Measurements from ENCODE around the gene CACNA1C.
"Not testable (repeated sequence)": the region's sequence is repeated elsewhere in the genome, so short reads cannot be mapped to it uniquely, and the experiment has no call there.

Gene CACNA1C

DNA sequence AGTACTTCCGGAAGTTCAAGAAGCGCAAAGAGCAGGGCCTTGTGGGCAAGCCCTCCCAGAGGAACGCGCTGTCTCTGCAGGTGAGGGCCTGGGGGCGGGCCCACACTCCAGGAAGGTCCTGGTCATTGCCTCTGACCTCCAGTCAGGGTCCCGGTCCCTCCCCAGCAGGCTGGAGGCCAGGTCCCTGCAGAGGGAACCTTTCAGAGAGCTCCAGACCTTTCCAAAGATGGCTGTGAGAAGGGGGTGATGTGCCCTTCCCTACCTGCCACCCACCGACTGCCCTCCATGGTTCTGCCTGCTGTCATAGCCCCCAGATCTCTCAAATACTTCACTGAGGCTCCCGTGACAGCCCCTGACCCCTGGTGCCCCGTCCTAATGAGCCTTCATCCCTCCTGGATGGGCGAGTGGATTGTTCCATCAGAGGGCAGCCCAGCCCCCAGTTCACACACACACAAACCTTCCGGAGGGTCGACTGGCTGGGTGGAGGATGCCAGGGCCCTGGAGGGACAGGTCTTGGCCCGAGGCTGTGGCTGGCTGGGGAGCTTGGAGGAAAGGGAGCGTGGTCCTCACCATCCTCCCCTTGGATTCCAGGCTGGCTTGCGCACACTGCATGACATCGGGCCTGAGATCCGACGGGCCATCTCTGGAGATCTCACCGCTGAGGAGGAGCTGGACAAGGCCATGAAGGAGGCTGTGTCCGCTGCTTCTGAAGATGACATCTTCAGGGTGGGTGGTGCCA is 624.5 kb downstream of the CACNA1C start:
- no peak for DNase-seq (ENCODE audit: low spot score)

DNA sequence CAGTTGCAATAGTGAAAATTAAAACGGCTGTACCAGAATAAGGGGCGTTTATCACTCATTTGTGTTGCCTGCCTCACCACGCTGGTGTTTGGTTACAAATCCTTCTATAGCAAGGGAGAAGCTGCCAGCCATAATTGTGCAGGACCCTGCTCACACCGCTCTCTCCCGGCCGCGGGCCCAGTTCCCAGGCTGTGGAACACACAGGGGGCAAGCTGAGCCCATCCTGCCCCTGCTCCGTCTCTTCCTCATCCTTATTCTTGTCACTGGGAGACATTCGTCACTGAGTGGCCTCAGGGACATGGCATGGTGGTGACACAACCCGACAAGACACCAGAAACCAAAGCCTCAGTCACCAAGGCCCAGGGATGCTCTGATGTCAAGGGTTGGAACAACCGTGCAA is 625.6 kb downstream of the CACNA1C start:
- DNase-seq (ENCODE audit: low spot score) = no peak

DNA sequence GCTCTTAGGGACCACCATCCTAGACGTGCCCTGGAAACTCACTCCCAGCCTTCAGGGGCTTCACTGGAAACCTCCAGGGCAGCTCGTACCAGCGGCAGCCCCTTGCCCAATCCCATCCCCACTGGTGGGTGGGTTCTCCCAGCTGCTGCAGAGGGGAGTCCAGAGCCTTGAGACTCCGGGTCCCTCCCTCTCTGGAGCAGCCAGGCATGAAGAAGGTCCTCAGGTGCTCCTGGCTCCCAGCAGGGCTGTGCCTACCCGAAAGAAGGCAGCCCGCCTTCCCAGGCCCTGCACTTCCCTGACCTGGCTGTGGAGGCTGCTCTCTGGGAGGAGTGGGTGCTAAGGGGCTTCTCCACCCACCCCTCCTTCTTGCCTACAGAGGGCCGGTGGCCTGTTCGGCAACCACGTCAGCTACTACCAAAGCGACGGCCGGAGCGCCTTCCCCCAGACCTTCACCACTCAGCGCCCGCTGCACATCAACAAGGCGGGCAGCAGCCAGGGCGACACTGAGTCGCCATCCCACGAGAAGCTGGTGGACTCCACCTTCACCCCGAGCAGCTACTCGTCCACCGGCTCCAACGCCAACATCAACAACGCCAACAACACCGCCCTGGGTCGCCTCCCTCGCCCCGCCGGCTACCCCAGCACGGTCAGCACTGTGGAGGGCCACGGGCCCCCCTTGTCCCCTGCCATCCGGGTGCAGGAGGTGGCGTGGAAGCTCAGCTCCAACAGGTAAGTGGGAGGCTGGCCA is 626.5 kb downstream of the CACNA1C start:
- no peak for DNase-seq (ENCODE audit: low spot score)

DNA sequence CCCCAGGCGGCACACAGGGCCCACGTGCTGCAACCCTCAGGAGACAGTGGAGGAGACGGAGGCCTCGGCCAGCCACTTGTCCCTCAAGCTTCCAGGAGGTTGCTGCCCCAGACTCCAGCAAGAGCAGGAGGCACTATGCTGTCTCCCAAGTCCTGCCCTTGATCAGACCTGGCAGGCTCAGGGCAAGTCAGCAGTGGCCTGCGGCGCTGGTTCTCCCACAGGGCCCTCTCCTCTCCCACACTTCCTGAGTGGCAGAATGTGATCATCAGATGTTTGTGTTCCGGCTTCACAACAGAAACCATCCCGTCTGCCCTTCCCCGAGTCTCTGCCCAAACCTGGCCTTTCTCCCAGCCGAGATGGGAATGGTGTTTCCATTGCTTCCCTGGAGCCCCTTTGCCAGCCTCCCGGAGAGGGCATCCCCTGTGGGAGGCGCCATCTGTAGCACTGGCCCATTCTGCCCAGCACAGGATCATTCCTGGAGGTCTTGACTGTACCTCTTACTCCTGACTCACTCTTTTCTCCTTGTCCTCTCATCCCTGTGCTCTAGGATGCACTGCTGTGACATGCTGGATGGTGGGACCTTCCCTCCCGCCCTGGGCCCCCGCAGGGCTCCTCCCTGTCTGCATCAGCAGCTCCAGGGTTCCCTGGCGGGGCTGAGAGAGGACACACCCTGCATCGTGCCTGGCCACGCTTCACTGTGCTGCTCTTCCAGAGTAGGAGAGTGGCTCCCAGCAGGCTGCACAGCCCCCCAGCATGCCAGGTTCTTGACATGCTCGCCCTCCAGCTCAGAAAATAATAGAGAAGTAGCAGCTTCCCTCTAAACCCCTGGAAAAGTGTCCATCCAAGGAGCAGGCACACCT is 627.3 kb downstream of the CACNA1C start:
- DNase-seq (ENCODE audit: low spot score) = no peak

DNA sequence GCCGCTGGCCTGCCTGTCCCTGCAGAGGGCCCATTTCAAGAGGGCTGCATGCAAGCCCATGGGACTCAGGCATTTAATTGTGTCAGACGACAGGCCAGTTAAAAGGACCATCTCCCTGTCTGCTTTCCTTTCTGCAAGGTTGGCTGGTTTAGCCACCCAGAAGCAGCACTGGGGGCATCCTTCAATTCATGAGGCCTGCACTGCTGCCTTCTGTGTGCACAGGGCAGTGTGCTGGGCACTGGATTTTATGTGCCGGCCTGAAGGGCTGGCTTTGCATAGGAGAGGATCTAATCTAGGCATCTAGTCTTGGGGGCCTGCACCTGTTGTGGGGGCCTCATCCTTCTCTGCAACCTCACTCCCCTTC is 627.9 kb downstream of the CACNA1C start:
- no peak for DNase-seq (ENCODE audit: low spot score)

DNA sequence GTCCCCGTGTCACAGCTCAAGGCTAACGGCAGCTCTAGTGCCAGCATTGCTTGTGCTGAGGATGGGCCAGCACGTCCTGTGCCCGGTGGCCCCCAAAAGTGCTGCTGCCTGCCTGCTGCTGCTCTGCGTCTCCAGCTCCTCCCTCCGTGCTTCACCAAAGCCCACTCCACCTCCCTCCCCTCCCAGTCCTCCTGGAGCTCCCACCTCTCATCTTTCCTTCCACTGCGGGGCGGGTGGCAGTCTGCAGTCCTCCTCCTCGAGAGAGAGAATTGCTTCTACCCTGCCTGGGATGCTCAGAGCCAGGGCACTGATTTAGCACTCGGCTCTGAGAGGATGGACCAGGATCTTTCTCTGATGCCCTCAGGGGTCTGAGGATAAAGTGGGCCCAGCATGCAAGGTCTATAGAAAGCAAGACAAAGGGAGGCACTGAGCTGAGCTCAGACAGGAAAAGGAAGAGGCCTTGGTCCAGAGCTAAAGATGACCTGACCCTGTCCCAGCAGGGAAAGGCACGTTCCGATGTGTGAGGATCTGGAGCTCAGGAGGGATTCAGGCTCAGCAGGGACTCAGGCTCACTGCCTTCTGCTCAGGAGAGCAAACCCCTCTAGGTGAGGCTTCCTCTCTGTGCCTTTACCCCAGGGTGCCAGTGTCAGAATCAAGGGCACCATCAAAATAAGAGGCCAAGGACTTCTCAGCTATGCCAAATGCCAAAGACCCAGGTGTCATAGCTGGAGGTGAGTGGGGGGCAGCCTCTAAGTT is 628.8 kb downstream of the CACNA1C start:
- DNase-seq (ENCODE audit: low spot score) = no peak

DNA sequence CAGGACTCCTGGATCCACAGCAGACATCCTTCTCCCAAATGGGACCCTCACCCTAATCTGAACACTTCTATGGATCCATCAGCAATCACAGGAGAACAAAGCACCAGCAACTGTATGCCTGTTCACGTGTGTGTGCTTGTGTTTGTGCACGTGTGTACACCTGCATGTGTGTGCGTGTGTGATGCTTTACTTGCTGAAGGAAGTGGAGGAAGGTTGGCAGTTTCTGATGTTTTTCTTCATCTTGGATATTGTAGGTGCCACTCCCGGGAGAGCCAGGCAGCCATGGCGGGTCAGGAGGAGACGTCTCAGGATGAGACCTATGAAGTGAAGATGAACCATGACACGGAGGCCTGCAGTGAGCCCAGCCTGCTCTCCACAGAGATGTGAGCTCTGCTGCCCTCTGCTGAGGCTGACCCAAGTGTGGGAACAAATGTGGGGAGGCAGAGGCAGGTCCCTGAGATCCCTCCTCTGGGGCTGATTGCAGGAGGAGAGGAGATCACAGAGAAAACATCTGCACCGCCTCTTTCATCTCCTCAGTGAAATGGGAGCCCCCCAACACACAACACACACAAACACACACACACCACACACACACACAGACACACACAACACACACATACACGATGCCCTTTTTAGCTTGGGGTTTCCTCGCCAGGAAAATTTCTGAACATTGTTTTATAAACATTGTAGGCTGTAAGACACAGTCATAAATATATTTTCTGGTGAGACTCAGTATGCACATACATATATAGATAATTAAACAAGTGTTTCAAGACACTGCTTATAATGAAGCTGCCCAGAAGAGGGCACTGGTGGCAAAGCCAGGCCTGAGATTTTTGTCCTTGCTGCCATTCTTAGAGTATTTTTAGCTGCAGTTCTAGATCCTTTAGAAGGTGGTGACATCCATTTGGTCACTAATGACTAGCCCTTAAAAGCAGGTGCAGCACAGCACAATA is 629.8 kb downstream of the CACNA1C start:
- peak; percentile 31 for DNase-seq (ENCODE audit: low spot score)

DNA sequence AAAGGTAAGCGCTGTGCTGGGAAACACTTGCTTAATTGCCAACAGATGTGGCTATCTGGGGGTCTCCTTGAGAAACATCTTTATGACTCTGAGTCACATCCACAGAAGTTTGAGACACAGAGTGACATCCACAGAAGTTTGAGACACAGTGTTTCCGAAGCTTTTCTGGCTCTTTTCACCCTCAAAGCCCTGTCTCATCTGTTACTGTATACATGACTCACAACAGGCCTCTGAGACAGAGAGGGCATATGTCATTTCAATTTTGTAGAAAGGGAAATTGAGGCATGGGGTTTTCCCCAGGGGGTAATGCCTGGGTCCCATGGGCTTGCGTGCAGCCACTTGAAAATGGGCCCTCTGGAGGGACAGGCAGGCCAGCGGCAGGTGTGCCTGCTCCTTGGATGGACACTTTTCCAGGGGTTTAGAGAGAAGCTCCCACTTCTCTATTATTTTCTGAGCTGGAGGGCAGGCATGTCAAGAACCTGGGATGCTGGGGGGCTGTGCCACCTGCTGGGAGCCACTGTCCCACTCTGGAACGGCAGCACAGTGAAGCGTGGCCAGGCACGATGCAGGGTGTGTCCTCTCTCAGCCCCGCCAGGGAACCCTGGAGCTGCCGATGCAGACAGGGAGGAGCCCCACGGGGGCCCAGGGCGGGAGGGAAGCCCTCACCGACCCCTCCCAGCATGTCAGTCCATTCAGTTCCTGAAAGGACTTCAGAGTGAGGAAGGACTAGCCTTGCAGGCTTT is 630.7 kb downstream of the CACNA1C start:
- DNase-seq (ENCODE audit: low spot score) = no peak

DNA sequence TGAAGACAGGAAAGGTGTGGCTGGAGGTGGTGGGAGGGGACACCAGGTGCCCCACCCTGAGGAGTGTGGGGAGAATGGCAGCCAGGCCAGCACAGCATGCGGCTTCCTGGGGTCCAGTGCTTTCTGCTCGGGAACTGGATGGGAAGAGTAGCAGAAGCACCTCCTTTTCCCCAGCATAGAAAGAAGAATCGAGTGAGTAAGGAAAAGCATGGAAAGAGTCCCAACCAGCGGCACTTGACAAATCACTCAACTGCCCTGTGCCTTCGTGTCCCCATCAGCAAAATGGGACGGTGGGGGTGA is 631.2 kb downstream of the CACNA1C start:
- not testable (repeated sequence) for DNase-seq (ENCODE audit: low spot score)

DNA sequence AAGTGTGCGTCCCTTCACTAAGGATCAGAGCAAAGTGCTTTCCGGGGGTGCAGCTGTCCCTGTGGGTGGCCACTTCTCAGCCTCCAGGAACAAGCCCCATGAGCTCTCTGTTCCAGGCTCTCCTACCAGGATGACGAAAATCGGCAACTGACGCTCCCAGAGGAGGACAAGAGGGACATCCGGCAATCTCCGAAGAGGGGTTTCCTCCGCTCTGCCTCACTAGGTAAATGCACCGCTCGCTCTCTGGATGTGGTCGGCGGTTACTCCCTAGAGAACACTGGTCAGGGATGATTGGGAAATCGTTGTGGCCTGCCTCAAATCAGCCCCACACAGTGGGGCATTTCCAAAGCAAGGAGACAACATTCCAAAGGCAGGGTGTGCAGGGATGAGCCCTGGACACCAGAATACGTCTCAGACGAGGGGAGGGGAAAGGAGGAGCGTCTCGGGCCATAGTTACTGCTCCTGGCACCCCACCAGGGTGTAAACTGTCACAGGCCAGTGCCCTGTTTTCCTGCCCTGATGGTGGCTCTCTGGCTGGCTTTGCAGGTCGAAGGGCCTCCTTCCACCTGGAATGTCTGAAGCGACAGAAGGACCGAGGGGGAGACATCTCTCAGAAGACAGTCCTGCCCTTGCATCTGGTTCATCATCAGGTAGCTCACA is 633.0 kb downstream of the CACNA1C start:
- DNase-seq (ENCODE audit: low spot score) = not testable (repeated sequence)

DNA sequence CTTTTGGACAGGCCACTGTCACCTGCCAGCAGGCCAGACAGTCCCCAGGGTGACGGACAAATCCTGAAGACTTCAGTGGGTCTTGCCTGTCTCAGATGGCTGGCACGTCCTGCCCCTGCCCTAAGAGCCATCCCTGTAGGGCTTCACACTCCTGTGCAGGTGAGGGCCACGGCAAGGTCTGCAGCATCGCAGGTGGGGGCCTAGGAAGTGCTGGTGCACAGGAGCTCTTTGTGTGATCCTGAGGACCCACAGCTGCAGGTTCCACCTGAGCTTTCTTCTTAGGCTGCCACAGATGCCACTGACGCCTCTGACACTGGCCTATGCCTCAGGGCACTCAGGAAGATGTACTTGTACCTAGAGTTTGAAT is 633.5 kb downstream of the CACNA1C start:
- DNase-seq (ENCODE audit: low spot score) = no peak

DNA sequence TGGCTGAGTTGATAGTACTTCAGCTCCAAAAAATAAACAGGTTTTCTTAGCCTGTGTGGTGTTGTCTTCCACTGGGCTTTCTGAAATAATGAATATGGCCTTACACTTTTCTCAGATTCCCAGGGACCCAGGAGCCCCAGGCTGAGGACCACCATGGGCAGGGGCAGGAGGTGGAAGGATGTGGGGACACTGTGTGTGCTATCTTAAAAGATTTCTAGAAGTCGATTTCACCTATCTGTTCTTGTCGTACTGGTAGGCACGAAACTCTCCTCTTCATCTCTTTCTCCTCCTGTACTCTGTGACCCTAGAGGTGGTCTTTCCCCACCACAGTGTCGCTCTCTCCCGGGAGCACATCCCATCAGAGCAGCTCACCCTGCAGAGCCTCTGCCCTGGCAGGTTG is 634.3 kb downstream of the CACNA1C start:
- DNase-seq (ENCODE audit: low spot score) = no peak

DNA sequence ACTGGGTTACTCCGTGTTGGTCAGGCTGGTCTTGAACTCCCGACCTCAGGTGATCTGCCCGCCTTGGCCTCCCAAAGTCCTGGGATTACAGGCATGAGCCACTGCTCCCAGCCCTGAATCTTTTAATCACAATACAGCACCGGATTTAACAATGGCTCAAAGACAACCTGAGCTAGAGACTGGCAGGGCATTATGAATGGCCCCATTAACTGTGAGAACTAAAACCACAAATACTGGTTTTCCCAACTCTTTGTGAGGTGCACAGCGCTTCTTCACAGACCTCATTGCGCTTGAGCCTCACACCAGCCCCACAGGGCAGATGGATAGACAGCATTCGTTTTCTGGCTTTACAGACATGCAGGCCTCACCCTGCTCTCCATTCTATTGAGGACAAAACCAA is 634.9 kb downstream of the CACNA1C start:
- DNase-seq (ENCODE audit: low spot score) = no peak

DNA sequence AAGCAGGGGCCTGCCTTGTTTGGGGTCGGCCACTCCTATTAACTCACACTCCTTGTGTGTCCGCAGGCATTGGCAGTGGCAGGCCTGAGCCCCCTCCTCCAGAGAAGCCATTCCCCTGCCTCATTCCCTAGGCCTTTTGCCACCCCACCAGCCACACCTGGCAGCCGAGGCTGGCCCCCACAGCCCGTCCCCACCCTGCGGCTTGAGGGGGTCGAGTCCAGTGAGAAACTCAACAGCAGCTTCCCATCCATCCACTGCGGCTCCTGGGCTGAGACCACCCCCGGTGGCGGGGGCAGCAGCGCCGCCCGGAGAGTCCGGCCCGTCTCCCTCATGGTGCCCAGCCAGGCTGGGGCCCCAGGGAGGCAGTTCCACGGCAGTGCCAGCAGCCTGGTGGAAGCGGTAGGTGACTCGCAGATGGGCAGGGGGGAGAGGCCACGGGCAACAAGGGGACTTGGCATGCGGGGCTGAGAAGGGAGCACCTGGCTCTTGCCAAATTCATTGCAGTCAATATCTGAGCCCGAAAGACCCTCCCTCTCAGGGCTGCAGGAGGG is 635.7 kb downstream of the CACNA1C start:
- no peak for DNase-seq (ENCODE audit: low spot score)

DNA sequence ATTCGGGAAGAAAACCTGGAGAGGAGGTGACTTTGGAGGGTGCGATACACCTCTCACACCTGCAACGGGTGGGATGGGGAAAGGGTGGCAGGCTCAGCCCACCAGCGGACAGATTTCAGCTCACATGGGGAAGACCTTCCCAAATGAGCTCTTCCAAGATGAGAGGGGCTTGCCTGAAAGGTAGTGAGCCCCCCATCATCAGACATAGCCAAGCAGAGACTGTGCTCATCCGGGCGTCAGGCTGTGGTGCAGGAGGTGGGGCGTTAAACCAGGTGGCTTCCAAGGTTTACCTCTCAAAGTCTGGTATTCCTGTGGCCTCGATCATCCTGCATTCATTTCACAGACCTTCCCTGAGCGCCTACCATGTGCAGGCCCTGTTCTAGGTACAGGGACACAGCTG is 636.6 kb downstream of the CACNA1C start:
- no peak for DNase-seq (ENCODE audit: low spot score)

DNA sequence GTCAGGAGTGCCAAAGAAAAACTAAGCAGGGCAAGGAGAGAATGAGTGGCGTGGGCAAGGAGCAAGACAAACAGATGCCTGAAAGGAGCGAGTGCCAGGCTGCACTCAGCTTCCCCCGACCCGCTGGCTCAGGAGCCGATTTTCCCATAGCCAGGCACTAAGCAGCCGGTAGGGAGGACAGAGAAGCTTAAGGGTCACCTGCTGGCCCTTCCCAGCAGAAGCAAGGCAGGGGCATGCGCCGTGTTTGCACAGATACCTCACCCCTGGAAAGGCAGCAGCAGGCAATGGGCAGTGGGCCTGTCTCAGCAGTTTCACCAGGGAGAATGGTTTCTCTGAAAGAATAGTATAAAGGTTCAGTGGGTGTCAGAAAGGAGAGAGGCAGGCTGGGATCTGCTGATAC is 637.1 kb downstream of the CACNA1C start:
- DNase-seq (ENCODE audit: low spot score) = no peak

DNA sequence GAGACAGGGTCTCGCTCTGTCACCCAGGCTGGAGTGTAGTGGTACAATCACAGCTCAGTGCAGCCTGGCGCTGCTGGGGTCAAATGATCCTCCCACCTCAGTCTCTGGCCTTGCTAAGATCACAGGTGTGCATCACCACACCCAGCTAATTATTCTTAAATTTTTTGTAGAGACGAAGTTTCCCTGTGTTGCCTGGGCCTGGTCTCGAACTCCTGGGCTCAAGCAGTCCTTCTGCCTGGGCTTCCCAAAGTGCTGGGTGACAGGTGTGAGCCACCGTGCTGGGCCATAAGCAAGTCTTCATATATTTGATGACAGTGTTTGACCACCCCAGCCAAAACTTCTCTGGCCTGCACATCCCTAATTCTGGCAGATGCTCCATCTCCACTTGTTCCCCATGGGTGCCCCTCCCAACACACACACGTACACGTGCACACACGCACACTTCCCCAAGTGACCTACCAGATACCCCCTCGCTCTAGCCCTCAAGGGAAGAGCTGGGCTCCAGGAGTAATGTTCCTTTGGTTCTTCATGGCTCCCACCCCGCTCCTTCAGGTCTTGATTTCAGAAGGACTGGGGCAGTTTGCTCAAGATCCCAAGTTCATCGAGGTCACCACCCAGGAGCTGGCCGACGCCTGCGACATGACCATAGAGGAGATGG is 637.7 kb downstream of the CACNA1C start:
- DNase-seq (ENCODE audit: low spot score) = no peak

DNA sequence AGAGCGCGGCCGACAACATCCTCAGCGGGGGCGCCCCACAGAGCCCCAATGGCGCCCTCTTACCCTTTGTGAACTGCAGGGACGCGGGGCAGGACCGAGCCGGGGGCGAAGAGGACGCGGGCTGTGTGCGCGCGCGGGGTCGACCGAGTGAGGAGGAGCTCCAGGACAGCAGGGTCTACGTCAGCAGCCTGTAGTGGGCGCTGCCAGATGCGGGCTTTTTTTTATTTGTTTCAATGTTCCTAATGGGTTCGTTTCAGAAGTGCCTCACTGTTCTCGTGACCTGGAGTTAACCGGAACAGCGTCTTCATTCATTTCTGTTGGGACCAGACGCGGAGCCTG is 638.2 kb downstream of the CACNA1C start:
- no peak for DNase-seq (ENCODE audit: low spot score)

Measured in GM03348 (cell line).